Measurements from ENCODE around the gene BMPR1B.

BMPR1B gene

DNA sequence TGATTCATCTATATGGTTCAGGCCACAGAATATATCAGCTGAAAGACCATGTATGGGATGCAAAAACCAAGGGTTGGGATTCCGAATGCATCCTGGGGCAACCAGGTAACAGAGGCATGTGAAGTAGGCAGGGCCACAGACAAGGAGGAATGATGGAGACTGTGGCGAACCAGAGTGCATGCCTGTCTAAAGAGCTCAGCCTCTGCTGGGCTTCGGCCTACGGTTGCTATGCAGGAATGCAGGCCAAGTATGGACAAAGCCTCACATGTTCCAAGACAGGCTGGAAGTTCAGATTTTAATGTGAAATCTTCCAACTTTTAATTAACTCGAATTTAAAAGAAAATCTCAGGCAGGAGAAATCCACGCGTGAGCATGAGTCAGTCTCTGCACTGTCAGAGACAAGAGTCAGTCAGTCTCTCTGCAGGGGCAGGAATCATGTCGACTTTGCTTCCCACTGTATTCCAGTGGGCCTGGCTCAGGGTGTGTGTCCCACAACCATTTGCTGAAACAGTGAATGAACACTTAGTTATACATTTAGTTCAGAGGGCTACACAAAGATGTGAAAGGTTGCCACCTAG, 446.6 kb downstream of the BMPR1B start:
- DNase-seq = no peak

DNA sequence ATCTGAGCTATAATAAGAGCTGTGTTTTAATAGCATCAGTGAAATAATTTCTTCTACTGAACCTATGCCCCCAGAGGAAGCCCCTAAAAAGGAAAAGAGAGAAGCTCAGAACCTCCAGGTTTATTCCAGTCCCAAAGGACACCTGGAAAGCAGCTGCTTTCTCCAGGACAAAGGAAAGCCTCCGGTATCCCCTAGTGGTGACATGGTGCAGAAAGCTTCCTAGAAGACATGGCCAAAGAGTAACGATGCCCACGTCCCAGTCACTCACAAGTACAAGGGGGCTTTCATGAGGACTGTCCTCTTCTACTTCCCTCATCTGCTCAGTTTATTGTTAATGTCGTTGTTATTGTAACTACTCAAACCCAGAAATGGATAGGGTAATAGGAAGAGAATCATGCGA, 447.1 kb downstream of the BMPR1B start:
- no peak for DNase-seq
